Measurements from ENCODE around the gene GALE.

DNA sequence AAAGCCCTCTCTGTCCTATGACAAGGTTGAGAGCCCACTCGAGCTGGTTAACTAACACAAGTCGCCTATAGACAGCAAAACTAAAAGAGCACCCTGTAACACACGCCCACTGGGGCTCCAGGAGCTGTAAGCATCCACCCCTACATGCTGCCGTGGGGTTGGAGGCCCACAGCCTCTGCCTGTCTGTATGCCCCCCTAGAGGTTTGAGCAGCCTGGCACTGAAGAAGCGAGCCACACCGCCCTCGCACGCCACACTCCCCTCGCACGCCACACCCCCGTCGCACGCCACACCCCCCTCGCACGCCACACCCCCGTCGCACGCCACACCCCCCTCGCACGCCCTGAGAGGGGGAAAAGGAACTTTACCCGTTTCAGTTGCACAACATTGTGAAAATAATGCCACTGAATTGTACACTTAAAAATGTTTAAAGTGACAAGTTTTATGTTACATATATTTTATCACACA, 37.9 kb upstream of the GALE start:
- no peak for TF ChIP-seq POLR2A (IDR thresholded peaks at IDR 0.05)
- TF ChIP-seq CTCF (IDR thresholded peaks at IDR 0.05), result no peak

Data from uterus (tissue), 2 donors.